Astrocyte (in vitro differentiated cells and primary cell): ENCODE results near the gene PRIMPOL. TPM values are rescaled to one million over a fixed set of nuclear protein-coding genes. Genes with fewer than 3 reads are reported as not detected.

Experiments
- DNase-seq: peaks from one replicate; pipeline ENCODE4 v3.0.0-alpha.2; 2010; ENCODE audit warnings: low read depth
- FAIRE-seq: peaks from 2 replicates; lab custom pipeline; 2011; peaks lifted over from hg19 to GRCh38; lab: Jason Lieb, UNC
- H2AFZ ChIP-seq: 2 replicates; pipeline ENCODE4 v1.6.0; 2012; ENCODE audit warnings: low read depth, low read length, inconsistent platforms
- H3K27ac ChIP-seq: 2 replicates; pipeline ENCODE4 v1.5.1; 2011; ENCODE audit warnings: low read depth, low read length, inconsistent platforms
- H3K27me3 ChIP-seq: 2 replicates; pipeline ENCODE4 v1.6.0; 2011; ENCODE audit warnings: low read length, inconsistent platforms; ENCODE audit not compliant: insufficient read depth
- H3K36me3 ChIP-seq: 2 replicates; pipeline ENCODE4 v1.5.1; 2011; ENCODE audit warnings: low read length, inconsistent platforms; ENCODE audit not compliant: insufficient read depth
- H3K4me1 ChIP-seq: 2 replicates; pipeline ENCODE4 v1.5.1; 2011; ENCODE audit warnings: low read length, inconsistent platforms; ENCODE audit not compliant: insufficient read depth
- H3K4me2 ChIP-seq: 2 replicates; pipeline ENCODE4 v1.6.0; 2012; ENCODE audit warnings: low read length, inconsistent platforms
- H3K4me3 ChIP-seq: 2 replicates; pipeline ENCODE4 v1.5.1; 2011; ENCODE audit warnings: low read depth, mild to moderate bottlenecking, low read length, inconsistent platforms; ENCODE audit not compliant: insufficient read depth
- H3K79me2 ChIP-seq: 2 replicates; pipeline ENCODE4 v1.6.0; 2012; ENCODE audit warnings: mild to moderate bottlenecking, low read length, inconsistent platforms; ENCODE audit not compliant: insufficient read depth
- H3K9ac ChIP-seq: 2 replicates; pipeline ENCODE4 v1.6.0; 2012; ENCODE audit warnings: mild to moderate bottlenecking, low read length, inconsistent platforms
- H3K9me3 ChIP-seq: 2 replicates; pipeline ENCODE4 v1.5.1; 2012; ENCODE audit warnings: low read depth, mild to moderate bottlenecking, low read length, inconsistent platforms; ENCODE audit not compliant: insufficient read depth
- H4K20me1 ChIP-seq: 2 replicates; pipeline ENCODE4 v1.6.0; 2012; ENCODE audit warnings: low read length, inconsistent platforms; ENCODE audit not compliant: insufficient read depth
- H3K27ac Mint-ChIP-seq: one replicate; pipeline ENCODE4 v1.8.0; 2021; ENCODE audit warnings: mild to moderate bottlenecking, mixed read lengths; ENCODE audit not compliant: unreplicated experiment
- H3K27me3 Mint-ChIP-seq: one replicate; pipeline ENCODE4 v1.8.0; 2021; ENCODE audit warnings: low read depth, mixed read lengths; ENCODE audit not compliant: unreplicated experiment
- H3K36me3 Mint-ChIP-seq: one replicate; pipeline ENCODE4 v1.8.0; 2021; ENCODE audit warnings: low read depth, mixed read lengths; ENCODE audit not compliant: unreplicated experiment
- H3K4me1 Mint-ChIP-seq: one replicate; pipeline ENCODE4 v1.8.0; 2021; ENCODE audit warnings: low read depth, mixed read lengths; ENCODE audit not compliant: unreplicated experiment
- H3K4me3 Mint-ChIP-seq: one replicate; pipeline ENCODE4 v1.8.0; 2021; ENCODE audit warnings: mild to moderate bottlenecking, moderate library complexity, mixed read lengths; ENCODE audit not compliant: unreplicated experiment
- H3K9me3 Mint-ChIP-seq: one replicate; pipeline ENCODE4 v1.8.0; 2021; ENCODE audit warnings: mild to moderate bottlenecking, mixed read lengths; ENCODE audit not compliant: unreplicated experiment
- EZH2 ChIP-seq: IDR thresholded peaks from 2 replicates; pipeline ENCODE4 v1.6.1; 2012; ENCODE audit warnings: mild to moderate bottlenecking, low read length, inconsistent platforms; ENCODE audit not compliant: insufficient read depth
- total RNA-seq: library from RNA; stranded (reverse); gene quantifications from 2 replicates; pipeline ENCODE4 v1.2.1, GENCODE V29; 2021
- TF ChIP-seq, protein P1 (sequence below): IDR thresholded peaks from 2 replicates; pipeline ENCODE4 v1.5.1; 2011; ENCODE audit warnings: low read depth, mild to moderate bottlenecking, inconsistent platforms, low read length, moderate library complexity; ENCODE audit not compliant: insufficient read depth

Gene PRIMPOL
- total RNA-seq, 1 donor from 2014 or later: 6.5 TPM

DNA sequence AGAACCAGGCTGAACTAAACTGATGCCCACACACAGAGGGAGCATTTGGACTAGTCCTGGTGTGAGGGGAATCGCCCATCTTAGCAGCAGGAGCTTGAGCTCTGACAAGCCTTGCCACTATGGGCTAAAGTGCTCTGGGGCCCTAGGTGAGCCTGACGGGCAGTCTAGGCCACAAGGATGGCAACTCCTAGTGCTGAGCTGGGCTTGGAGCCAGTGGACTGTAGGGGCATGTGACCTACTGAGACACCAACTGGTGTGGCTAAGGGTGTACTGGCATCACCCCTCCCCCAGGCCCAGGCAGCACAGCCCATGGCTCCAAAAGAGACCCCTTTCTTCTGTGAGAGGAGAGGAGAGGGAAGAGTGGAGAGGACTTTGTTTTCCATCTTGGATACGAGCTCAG lies 69.9 kb downstream of the PRIMPOL start:
- Mint-ChIP-seq H3K4me3 (no peak overlapping the region), H3K27ac (no peak overlapping the region), H3K4me1 (no peaks in the 10 kb centered on the region), H3K36me3 (peaks cover 4% of the 10 kb centered on the region), H3K27me3 (no peaks in the 10 kb centered on the region), H3K9me3 (peaks cover 2% of the 10 kb centered on the region)
- TF ChIP-seq, protein P1, sequence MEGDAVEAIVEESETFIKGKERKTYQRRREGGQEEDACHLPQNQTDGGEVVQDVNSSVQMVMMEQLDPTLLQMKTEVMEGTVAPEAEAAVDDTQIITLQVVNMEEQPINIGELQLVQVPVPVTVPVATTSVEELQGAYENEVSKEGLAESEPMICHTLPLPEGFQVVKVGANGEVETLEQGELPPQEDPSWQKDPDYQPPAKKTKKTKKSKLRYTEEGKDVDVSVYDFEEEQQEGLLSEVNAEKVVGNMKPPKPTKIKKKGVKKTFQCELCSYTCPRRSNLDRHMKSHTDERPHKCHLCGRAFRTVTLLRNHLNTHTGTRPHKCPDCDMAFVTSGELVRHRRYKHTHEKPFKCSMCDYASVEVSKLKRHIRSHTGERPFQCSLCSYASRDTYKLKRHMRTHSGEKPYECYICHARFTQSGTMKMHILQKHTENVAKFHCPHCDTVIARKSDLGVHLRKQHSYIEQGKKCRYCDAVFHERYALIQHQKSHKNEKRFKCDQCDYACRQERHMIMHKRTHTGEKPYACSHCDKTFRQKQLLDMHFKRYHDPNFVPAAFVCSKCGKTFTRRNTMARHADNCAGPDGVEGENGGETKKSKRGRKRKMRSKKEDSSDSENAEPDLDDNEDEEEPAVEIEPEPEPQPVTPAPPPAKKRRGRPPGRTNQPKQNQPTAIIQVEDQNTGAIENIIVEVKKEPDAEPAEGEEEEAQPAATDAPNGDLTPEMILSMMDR: no peak
- no peak for TF ChIP-seq EZH2
- H3K4me3 ChIP-seq: no peak overlapping the region
- H3K9ac ChIP-seq: no peak overlapping the region
- H4K20me1 ChIP-seq: no peaks in the 10 kb centered on the region
- H3K79me2 ChIP-seq: peaks cover 4% of the 10 kb centered on the region
- DNase-seq (no peak), FAIRE-seq (no peak)
- H2AFZ ChIP-seq: no peak overlapping the region
- H3K4me1 ChIP-seq: no peaks in the 10 kb centered on the region
- no peak overlapping the region for H3K27ac ChIP-seq
- no peaks in the 10 kb centered on the region for H3K27me3 ChIP-seq
- no peak overlapping the region for H3K4me2 ChIP-seq
- no peaks in the 10 kb centered on the region for H3K36me3 ChIP-seq
- H3K9me3 ChIP-seq: no peaks in the 10 kb centered on the region

DNA sequence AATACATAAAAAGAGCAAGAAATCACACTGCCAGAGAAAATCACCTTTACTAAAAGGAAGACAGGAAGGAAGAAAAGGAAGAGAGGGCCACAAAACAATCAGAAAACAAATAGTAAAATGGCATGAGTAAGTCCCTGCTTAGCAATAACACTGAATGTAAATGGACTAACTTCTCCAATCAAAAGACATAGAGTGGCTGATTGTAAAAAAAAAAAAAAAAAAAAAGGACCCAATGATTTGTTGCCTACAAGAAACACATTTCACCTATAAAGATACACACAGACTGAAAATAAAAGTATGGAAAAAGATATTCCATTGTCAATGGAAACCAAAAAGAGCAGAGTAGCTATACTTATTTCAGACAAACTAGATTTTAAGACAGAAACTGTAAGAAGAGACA lies 71.7 kb downstream of the PRIMPOL start:
- no peak for FAIRE-seq
- no peaks in the 10 kb centered on the region for H3K36me3 ChIP-seq
- H3K27ac Mint-ChIP-seq: no peak overlapping the region

DNA sequence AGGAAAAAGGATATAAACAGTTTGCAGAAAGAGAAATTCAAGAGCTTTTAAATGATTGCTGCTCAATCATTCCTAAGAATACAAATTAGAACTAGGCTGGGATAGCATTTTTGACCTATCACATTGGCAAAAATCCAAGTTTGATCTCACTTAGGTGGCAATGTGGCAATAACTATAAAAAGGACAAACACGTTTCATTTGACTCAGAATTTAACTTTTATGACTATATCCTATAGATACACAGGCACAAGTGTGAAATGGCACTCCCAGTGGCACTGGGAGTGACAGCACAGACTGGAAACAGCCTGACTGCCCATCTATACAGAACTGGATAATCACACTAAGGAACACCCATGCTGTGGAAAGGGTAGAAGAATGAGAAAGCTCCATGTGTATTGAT lies 73.3 kb downstream of the PRIMPOL start:
- H4K20me1 ChIP-seq: no peaks in the 10 kb centered on the region
- no peaks in the 10 kb centered on the region for H3K27me3 ChIP-seq
- Mint-ChIP-seq H3K27me3 (no peaks in the 10 kb centered on the region), H3K36me3 (peaks cover 4% of the 10 kb centered on the region), H3K27ac (no peak overlapping the region), H3K9me3 (peaks cover under 1% of the 10 kb centered on the region), H3K4me3 (no peak overlapping the region), H3K4me1 (no peaks in the 10 kb centered on the region)
- no peaks in the 10 kb centered on the region for H3K4me1 ChIP-seq
- H3K9me3 ChIP-seq: no peaks in the 10 kb centered on the region
- no peak for FAIRE-seq
- no peak overlapping the region for H3K9ac ChIP-seq
- no peak for TF ChIP-seq EZH2
- TF ChIP-seq, protein P1: no peak
- H2AFZ ChIP-seq: no peak overlapping the region
- DNase-seq: no peak
- peaks cover 3% of the 10 kb centered on the region for H3K36me3 ChIP-seq
- no peak overlapping the region for H3K4me3 ChIP-seq
- H3K79me2 ChIP-seq: peaks cover 7% of the 10 kb centered on the region
- H3K4me2 ChIP-seq: no peak overlapping the region
- no peak overlapping the region for H3K27ac ChIP-seq

More for the DNA sequence above, 71.7 kb downstream of the PRIMPOL start:
- H3K4me3 ChIP-seq: no peak overlapping the region
- H3K27me3 Mint-ChIP-seq: no peaks in the 10 kb centered on the region
- no peaks in the 10 kb centered on the region for H3K4me1 ChIP-seq
- H3K9ac ChIP-seq: no peak overlapping the region
- no peak overlapping the region for H3K4me2 ChIP-seq
- H3K27ac ChIP-seq: no peak overlapping the region
- TF ChIP-seq EZH2: no peak
- TF ChIP-seq, protein P1: no peak
- H3K4me3 Mint-ChIP-seq: no peak overlapping the region
- DNase-seq: no peak
- peaks cover 2% of the 10 kb centered on the region for H3K9me3 Mint-ChIP-seq
- no peaks in the 10 kb centered on the region for H3K4me1 Mint-ChIP-seq
- peaks cover 4% of the 10 kb centered on the region for H3K79me2 ChIP-seq
- H3K36me3 Mint-ChIP-seq: peaks cover 4% of the 10 kb centered on the region
- H2AFZ ChIP-seq: no peak overlapping the region
- H4K20me1 ChIP-seq: no peaks in the 10 kb centered on the region
- H3K27me3 ChIP-seq: no peaks in the 10 kb centered on the region
- H3K9me3 ChIP-seq: no peaks in the 10 kb centered on the region
